ENCODE measurements around the gene MDC1. TPM values are rescaled to one million over a fixed set of nuclear protein-coding genes. Genes with fewer than 3 reads are reported as not detected.
A peak's percentile ranks its signal among the peaks of the same experiment; 100 is the strongest.

Gene MDC1
- total RNA-seq, 2 experiments from 2014 or later: 67.4 to 83.9 TPM

DNA sequence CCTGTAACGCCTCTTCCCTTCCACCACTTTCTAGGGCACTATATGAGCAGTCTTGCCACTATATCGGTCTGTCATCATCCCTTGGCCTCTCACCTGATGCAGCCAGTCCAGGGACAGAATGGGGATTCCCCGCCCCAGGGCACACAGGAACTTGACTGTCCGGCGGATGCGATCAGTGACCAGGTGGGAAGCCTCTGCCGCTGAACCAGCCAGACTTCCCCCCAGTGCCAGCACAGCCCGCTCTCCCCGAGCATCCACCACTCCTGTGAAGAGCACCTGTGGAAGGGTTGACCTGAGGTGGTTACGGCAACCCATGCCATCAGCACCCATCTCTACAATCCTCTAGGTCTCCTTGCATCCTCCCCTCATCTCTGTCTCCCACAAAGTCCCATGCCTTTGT is 14.1 kb downstream of the MDC1 start:
- Mint-ChIP-seq H3K36me3 (peaks cover 23% of the 10 kb centered on the region), H3K4me3 (no peak overlapping the region), H3K27me3 (no peaks in the 10 kb centered on the region), H3K4me1 (no peaks in the 10 kb centered on the region), H3K9me3 (ENCODE audit: low read depth) (no peaks in the 10 kb centered on the region), H3K27ac (no peak overlapping the region)
- ATAC-seq: no peak
- no peak for DNase-seq
- CTCF ChIA-PET: interaction anchor here (1.0 to 2.4 kb wide), 5 partner anchors 11 to 28 kb away, joined by 3 to 8 read pairs (median 4); partner anchors contain the start of gene MDC1

DNA sequence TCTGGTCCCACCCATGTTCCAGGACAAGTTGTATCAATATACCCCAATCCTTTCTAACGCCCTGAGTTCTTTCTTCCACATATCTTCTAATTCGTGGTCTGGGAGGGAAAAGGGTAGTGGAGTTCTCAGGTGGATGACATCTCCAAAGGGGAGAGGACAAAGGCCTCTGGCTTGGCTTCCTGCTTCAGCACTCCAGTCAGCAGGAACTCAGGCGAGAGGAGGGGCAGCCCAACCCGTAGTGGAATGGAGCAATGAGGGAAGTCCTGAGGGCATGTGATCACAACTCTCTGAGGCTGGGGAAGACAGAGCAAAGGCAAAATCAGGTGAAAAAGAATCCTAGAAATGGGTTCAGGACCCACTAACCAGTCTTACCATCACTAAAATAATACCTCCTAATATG is 16.7 kb downstream of the MDC1 start:
- ATAC-seq (no peak), DNase-seq (no peak)
- Mint-ChIP-seq H3K27ac (no peak overlapping the region), H3K36me3 (peaks cover 16% of the 10 kb centered on the region), H3K9me3 (ENCODE audit: low read depth) (no peaks in the 10 kb centered on the region), H3K4me1 (no peaks in the 10 kb centered on the region), H3K27me3 (no peaks in the 10 kb centered on the region), H3K4me3 (no peak overlapping the region)
- CTCF ChIA-PET: interaction anchor here (1.5 kb wide), 1 partner anchor 21 kb away, joined by 4 read pairs; no protein-coding TSS in a partner anchor

DNA sequence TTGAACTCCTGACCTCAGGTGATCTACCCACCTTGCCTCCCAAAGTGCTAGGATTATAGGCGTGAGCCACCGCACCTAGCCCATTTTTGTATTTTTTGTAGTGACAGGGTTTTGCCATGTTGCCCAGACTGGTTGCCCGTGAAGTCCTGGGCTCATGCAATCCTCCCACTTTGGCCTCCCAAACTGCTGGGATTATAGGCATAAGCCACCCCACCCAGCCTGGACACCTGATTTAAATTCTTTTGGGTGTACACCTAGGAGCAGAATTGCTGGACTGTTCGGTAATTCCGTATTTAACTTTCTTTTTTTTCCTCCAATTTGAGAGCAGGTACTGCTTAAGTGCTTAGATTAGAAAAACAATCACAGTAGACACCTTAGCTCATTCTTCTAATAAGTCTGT is 20.6 kb downstream of the MDC1 start:
- H3K27ac Mint-ChIP-seq: no peak overlapping the region
- no peaks in the 10 kb centered on the region for H3K9me3 Mint-ChIP-seq (ENCODE audit: low read depth)
- H3K4me1 Mint-ChIP-seq: peaks cover 5% of the 10 kb centered on the region
- H3K27me3 Mint-ChIP-seq: no peaks in the 10 kb centered on the region
- no peak overlapping the region for H3K4me3 Mint-ChIP-seq
- ATAC-seq (no peak), DNase-seq (no peak)
- CTCF ChIA-PET: interaction anchor here (1.2 to 1.5 kb wide), 3 partner anchors 9 to 15 kb away, joined by 3 to 4 read pairs (median 3); no protein-coding TSS in a partner anchor
- peaks cover 5% of the 10 kb centered on the region for H3K36me3 Mint-ChIP-seq

DNA sequence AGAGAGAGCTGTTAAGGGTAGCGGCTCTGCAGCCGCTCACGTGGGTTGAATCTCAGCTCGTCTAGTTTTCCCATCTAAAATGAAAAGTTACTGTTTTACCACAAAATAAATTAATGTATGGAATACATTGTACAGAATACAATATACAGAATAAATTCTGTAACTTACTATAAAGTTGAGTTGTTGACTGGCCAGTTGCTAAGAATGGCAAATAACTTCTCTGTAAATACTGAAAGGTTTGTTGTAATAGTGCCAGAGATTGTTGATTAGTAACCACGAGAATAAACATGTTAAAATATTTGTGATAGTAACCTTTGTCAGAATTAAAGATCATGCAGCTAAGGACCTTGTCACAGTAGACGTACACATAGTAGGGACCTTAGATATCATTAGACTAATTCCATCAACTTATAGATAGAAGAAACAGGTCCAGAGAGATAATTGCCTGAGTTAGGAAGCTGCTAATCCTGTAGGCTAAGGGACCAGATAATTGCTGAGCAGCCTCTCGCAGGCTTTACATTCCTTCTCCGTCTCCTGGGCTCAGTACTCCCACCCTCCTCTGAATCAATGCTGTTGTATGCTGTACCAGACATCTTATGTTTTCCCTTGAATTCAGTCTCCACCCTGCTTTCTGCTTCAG is 25.8 kb downstream of the MDC1 start:
- Mint-ChIP-seq H3K27ac (peak overlapping the region; percentile 58), H3K4me1 (peaks cover 40% of the 10 kb centered on the region)

DNA sequence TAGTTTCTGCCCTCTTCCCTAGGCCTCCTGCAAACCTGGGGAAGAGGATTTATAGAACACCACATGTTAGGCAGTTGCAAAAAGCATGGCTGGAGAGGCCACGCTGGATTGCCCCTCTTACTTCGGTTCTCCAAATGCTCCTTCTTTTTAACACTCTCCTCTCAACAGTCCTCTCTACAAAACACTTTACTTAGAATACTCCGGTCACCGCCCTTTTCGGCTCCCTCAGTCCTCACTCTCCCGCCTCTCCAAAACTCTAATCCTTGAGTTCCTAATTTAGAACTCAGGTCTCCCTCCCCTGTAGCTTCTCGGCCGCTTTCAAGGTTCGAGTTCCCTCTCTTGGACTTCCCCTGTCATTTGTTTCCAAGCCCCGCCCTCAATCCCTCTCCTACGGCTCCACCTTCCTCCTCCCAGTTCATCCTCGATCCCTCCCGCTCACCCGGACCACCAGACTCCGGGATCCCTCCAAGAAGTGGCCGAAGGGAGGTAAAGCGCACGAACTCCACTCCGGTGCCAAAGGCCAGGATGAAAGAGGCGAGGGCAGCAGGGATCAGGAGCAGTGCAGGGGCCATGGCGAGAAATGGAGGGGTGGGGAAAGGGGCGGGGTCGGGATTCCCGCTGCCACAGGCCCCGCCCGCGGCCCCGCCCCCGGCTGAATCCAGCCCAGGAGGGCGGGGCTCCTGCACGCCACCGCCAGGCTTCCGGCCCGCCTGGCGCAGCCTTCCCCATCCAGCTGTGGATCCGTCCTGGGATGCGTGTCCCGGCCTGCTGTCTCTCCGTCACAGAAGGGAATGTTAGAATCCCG is 26.5 kb downstream of the MDC1 start, which contains the start of gene NRM:
Gene NRM (minus strand): TSS at position 582 of the 805 bp plus-strand sequence. CDS start 10 bp downstream, at position 572.
- H3K4me1 Mint-ChIP-seq: peaks cover 40% of the 10 kb centered on the region
- CTCF ChIA-PET: interaction anchor here (0.8 to 5.3 kb wide), 9 partner anchors 11 to 146 kb away, joined by 3 to 26 read pairs (median 5); partner anchors contain the start of gene DHX16
- H3K27ac Mint-ChIP-seq: peak within 1 kb of the TSS; percentile 77
- no peaks in the 10 kb centered on the region for H3K9me3 Mint-ChIP-seq (ENCODE audit: low read depth)
- ATAC-seq (peak; percentile 58), DNase-seq (peak; percentile 79)
- H3K36me3 Mint-ChIP-seq: peaks cover 11% of the 10 kb centered on the region
- peak within 1 kb of the TSS; percentile 80 for H3K4me3 Mint-ChIP-seq
- no peaks in the 10 kb centered on the region for H3K27me3 Mint-ChIP-seq

More for the DNA sequence above, 25.8 kb downstream of the MDC1 start:
- DNase-seq: no peak
- CTCF ChIA-PET: interaction anchor here (0.9 to 5.3 kb wide), 9 partner anchors 11 to 50 kb away, joined by 3 to 26 read pairs (median 5); partner anchors contain the start of gene DHX16
- H3K4me3 Mint-ChIP-seq: peak overlapping the region; percentile 80
- H3K36me3 Mint-ChIP-seq: peaks cover 5% of the 10 kb centered on the region
- H3K9me3 Mint-ChIP-seq (ENCODE audit: low read depth): no peaks in the 10 kb centered on the region
- ATAC-seq: no peak
- H3K27me3 Mint-ChIP-seq: no peaks in the 10 kb centered on the region

DNA sequence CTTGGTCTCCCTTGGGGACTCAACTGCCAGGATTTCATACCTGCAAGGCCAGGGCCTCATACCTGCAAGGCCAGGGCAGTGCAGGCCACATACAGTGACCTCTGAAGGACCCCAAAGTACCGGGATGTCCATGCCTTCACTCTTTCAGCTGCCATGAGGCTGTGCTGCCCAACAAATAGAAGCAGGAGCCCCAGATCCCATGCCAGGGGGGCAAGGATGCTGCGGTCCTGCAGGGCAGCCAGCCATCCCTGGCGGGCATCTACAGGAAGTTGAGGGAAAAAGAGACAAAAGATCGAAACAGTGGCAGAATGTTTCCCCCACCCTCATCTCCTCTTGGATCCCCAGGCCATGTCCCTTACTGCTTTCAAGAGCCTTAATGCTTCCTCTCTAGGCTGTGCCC is 27.1 kb downstream of the MDC1 start:
- no peak for ATAC-seq
- Mint-ChIP-seq H3K36me3 (peaks cover 18% of the 10 kb centered on the region), H3K27ac (peak overlapping the region; percentile 77), H3K9me3 (ENCODE audit: low read depth) (no peaks in the 10 kb centered on the region), H3K27me3 (no peaks in the 10 kb centered on the region), H3K4me1 (peaks cover 40% of the 10 kb centered on the region), H3K4me3 (peak overlapping the region; percentile 80)
- DNase-seq: no peak
- CTCF ChIA-PET: interaction anchor here (0.8 to 5.3 kb wide), 7 partner anchors 10 to 145 kb away, joined by 3 to 26 read pairs (median 21); partner anchors contain the start of gene DHX16

DNA sequence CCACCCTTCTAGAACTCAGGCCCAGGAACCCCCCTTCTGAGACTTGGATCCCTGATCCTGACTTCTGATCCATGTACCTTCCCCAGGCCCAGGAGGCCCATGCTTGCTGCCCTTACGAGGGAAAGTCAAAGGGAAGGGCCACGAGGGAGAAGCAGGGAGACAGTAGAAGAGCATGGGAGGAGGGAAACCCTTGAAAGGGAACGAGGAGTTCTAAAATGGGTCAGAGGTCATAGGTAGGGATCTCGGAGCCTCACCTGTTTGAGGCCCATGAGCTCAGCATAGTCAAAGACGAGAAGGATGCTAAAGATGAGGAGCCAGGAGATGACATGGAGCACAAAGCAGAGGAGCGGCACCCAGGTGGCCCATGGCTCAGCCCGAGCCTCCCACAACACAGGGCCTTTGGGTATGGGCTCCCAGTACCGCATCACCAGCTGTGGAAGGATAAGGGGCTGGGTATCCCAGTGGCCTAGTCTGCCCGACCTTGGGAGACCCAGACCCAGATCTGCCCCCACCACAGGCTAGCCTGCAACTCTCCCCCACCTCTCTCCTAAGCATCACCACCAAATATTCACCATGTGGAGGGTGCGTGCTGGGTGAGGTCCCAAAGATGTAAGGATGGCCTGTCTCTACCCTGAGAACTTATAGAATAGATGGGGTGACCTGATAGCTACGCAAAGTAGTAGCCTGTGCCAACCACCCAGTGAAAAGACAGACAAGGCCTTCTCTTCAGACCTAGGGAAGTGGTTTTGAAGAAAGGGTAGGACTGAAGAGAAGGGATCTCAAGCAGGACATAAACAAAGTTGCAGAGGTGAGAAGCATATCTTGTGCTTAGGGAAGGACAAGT is 27.8 kb downstream of the MDC1 start:
- ATAC-seq: no peak
- H3K4me1 Mint-ChIP-seq: peaks cover 40% of the 10 kb centered on the region
- no peaks in the 10 kb centered on the region for H3K27me3 Mint-ChIP-seq
- H3K36me3 Mint-ChIP-seq: peaks cover 20% of the 10 kb centered on the region
- no peak for DNase-seq
- no peaks in the 10 kb centered on the region for H3K9me3 Mint-ChIP-seq (ENCODE audit: low read depth)
- CTCF ChIA-PET: interaction anchor here (0.8 to 4.9 kb wide), 7 partner anchors 10 to 145 kb away, joined by 3 to 23 read pairs (median 12); partner anchors contain the start of gene MDC1
- peak overlapping the region; percentile 80 for H3K4me3 Mint-ChIP-seq
- peak overlapping the region; percentile 77 for H3K27ac Mint-ChIP-seq

DNA sequence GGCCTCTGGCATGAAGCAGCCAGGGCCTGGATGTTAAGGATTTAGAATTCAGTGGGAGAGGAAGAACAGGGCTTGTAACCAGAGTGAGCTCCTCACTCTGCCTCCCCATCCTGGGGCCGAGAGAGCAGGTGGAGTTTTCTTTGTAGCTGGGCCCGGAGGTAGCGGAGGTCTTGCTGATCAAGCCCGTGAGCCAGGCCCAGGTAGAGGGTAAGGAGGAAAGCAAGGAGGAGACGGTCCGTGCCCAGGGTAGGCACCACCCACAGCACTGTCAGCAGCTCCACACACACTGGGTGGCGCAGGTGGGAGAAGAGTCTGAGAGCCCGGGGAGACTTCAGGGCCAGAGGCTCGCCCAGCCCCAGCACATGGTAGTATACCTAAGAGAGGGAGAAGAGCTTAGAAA is 28.5 kb downstream of the MDC1 start:
- CTCF ChIA-PET: interaction anchor here (0.9 to 4.9 kb wide), 9 partner anchors 10 to 225 kb away, joined by 3 to 23 read pairs (median 7); partner anchors contain the start of genes MDC1, MRPS18B, PPP1R10 and VARS2
- ATAC-seq (no peak), DNase-seq (no peak)
- no peaks in the 10 kb centered on the region for H3K9me3 Mint-ChIP-seq (ENCODE audit: low read depth)
- peaks cover 40% of the 10 kb centered on the region for H3K4me1 Mint-ChIP-seq
- peak overlapping the region; percentile 90 for H3K4me3 Mint-ChIP-seq
- peaks cover 26% of the 10 kb centered on the region for H3K36me3 Mint-ChIP-seq
- H3K27me3 Mint-ChIP-seq: no peaks in the 10 kb centered on the region
- peak overlapping the region; percentile 87 for H3K27ac Mint-ChIP-seq

DNA sequence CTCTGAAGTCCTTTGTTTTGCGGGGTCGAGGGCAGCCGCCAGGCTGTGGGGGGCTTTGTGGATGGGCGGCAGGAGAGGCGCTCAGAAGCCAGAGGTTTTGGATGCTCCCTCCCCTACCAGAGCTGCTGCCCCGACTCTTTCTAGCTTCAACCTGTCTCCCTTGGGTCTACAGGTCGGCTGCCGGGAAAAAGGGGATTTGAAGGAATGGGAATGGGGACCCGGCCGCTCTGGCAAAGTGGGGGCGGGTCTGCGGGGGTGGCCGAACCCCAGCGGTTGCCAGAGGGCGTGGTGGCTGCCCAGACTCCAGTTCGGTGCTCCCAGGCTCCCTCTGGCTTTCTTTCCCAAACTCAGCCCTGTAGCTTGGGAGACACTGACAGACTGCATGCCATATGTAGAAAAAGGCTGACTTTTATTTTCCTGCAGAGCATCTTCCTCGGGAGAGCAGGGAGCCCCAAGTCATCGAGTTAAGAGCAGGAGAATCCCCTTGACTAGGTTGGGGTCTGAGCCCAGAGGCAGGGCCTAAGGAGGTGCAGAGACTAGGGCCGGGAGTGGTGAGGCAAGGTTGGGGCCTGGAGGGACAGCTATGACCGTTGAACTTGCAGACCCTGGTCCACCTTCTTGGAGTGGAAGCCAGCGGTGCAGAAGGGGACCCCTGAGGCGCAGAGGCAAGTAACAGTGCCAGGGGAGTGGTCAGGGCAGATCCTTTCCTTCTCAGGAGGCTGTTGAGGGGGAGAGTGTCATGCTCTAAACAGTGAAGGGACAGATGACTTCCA is 29.2 kb downstream of the MDC1 start:
- CTCF ChIA-PET: interaction anchor here (0.6 to 4.9 kb wide), 11 partner anchors 9 to 226 kb away, joined by 3 to 23 read pairs (median 7); partner anchors contain the start of genes MDC1, MRPS18B, PPP1R10 and TUBB
- Mint-ChIP-seq H3K9me3 (ENCODE audit: low read depth) (no peaks in the 10 kb centered on the region), H3K4me1 (peaks cover 40% of the 10 kb centered on the region), H3K4me3 (peak overlapping the region; percentile 90), H3K27me3 (no peaks in the 10 kb centered on the region), H3K36me3 (peaks cover 34% of the 10 kb centered on the region), H3K27ac (peak overlapping the region; percentile 87)
- ATAC-seq (no peak), DNase-seq (no peak)

DNA sequence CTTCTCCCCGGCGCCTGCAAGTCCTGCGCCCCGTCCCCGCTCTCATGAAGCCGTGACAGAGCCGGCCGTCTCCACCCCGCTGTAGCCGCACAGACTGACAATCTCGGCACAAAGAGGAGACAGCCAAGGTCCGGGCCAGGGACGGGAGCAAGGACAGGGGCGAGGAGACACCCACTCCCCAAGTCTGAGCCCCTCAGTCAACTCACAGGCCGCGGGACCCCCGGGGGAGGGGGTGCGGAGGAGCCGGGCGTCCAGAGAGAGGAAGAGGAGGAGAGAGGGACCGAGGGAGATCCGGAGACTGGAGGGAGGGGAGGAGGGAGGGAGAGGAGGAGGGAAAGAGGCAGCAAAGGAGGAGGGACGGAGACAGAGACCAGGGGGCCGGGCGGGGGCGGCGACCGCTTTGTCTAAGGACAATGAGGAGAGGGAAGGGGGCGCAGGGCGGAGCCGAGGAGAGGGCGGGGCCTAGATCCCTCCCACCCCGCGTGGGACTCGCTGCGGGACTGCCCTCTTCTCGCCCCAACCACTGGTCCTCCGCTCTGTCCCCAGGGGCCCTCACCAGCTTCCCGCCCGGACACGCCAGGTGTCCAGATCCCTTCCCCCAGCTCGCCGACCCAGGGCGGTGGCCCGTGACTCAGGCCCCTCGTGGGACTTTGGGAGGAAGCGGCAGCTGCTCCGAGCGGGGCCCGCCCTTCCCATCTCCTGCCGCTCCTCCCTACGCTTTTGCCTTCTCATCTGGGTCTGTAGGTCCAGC is 30.0 kb downstream of the MDC1 start:
- peak overlapping the region; percentile 87 for H3K27ac Mint-ChIP-seq
- ATAC-seq (peak; percentile 37), DNase-seq (peak; percentile 88)
- CTCF ChIA-PET: interaction anchor here (0.6 to 4.9 kb wide), 9 partner anchors 8 to 72 kb away, joined by 3 to 23 read pairs (median 7); partner anchors contain the start of genes MDC1 and TUBB
- H3K27me3 Mint-ChIP-seq: no peaks in the 10 kb centered on the region
- H3K9me3 Mint-ChIP-seq (ENCODE audit: low read depth): no peaks in the 10 kb centered on the region
- H3K36me3 Mint-ChIP-seq: peaks cover 40% of the 10 kb centered on the region
- peak overlapping the region; percentile 90 for H3K4me3 Mint-ChIP-seq
- H3K4me1 Mint-ChIP-seq: peaks cover 38% of the 10 kb centered on the region

Data from activated CD8-positive, alpha-beta memory T cell treated with anti-CD3 and anti-CD28 coated beads, Interleukin-2, amount 10 ng/mL, durations not matched to agents 7 days and 5 days (primary cell).